GM19351 (cell line): ENCODE data around the gene JCHAIN.
"Not testable (repeated sequence)": the region's sequence is repeated elsewhere in the genome, so short reads cannot be mapped to it uniquely, and the experiment has no call there.

Experiments used
- ATAC-seq: cut with Tn5 transposase; IDR thresholded peaks from one replicate; pipeline ENCODE4 v1.9.1; 2021; ENCODE audit warnings: mild to moderate bottlenecking, moderate library complexity; ENCODE audit not compliant: unreplicated experiment

The JCHAIN gene

DNA sequence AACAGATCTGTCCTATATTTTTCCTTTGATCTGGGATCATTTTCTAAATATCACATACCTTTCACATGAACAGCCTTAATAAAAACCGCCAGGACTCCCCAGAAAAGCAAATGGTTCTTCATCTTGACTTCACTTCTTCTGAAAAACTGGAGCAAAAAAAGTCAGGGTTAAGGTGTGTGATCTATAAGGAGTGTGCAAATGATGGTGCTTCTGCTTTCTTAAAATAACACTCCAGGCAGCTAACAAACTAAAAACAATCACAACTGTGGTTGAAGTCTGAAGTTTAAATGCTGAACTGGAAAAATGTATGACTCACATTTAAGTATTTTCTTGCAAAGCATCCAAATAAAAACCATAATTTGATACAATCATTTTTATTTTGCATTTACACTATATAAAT lies at the start of gene JCHAIN:
TSS of gene JCHAIN (minus strand) at position 140 of the 400 bp plus-strand sequence. CDS start at position 122, 18 bp downstream.
- peak; percentile 65 for ATAC-seq

DNA sequence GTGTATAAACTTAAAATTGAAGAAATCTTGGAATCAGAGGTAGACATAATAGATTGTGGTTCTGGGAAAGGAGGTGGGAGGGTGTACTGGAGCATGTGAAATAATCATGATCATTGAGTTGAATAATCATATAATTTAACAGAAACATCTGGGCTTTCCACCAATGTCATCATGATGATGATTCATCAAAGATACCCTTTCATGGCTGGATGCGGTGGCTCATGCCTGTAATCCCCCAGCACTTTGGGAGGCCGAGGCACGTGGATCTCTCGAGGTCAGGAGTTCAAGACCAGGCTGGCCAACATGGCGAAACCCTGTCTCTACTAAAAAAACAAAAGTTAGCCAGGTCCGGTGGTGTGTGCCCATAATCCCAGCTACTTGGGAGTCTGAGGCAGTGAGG lies 48.8 kb upstream of the JCHAIN start:
- peak; percentile 18 for ATAC-seq

DNA sequence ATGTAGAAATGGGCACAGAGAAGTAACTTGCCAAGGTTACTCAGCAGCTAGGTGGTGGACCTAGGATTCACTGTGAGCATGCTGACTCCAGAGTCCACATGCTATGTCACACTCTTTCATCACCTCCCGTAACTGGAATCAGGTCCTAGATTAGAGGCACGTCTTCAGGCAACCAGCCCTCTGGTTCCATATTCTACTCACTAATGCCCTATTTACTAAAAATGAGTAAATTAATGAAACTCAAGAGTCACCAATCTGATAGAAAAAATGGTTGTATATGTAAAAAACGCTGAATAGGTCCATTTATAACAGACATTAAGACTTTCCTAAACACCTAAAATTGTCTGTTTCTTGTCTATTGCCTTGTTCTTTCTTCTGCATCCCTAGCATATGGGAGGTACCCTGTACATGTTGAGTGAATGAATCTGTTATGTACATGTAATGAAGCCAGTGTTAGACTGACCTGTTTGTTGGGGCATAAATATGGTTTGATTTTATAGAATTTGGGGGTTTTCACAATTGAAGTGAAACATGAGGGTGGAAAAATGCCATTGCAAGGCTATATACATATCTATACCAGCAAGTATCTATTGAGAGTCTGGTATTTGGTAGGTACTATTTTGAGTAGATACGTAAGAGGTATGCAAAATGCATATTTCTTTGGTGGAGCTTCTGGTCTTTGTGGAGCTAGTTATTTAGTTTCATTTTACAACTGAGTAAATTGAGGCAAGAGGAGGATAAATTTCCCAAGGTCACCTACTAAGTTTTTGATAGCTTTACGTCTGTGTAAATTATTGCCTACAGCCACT lies 48.0 kb upstream of the JCHAIN start:
- peak; percentile 61 for ATAC-seq

DNA sequence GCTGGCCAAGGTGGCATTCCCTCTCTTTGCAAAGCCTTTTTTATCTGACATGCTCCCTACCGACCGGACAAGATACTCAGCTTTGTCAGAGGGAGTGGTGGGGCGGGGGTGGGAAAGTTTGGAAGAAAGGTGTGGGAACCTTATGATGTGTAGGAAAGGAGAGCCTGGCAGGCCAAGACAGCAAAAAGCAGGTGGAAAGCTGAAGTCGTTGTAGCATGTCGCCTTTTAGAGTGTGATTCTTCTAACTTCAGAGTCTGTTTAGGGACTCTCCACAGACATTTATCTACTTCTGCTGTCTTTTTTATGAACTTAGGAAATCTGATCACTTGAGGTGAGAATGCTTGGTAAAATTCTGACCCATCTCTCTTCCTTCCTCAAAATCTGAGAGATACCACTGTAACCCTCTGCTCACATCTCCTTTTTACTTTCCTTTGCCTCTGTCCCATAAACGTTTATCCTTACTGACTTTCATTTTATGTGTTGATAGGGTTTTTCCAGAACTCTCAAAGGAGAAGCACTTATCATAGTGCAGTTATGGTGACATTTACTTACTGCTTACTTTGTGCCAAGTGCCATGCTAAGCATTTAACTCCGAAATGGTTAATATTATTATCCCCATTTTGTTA lies 47.3 kb upstream of the JCHAIN start:
- ATAC-seq: peak; percentile 38

DNA sequence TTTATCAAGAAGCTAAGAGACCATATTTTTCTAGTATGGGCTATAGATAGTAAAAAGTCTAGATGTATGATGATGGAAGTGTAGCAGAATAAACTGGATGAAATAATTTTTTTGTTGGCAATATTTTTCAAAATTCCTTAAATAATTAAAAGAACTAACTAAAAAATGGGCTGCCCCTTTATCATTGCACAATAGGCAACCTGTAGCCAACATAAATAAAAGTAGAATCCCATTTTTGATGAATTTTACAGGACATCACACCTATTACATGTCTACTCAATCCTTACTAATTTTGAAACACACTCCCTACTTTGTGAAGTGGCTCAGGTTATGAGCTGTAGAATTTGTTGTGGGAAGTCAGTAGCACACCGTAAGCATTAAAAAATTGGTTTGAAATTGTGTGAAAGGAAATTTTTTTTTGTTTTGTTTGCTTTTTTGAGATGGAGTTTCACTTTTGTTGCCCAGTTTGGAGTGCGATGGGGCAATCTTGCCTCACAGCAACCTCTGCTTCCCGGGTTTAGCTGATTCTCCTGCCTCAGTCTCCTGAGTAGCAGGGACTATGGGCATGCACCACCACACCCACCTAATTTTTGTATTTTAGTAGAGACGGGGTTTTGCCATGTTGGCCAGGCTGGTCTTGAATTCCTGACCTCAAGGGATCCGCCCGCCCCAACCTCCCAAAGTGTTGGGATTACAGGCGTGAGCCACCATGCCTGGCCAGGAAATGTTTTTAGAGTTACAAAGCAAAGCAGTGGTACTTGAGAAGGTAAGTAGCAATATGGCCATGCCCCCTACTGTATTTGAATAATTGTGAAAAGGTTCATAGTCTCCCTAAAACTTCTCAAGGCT lies 46.5 kb upstream of the JCHAIN start:
- ATAC-seq: no peak

DNA sequence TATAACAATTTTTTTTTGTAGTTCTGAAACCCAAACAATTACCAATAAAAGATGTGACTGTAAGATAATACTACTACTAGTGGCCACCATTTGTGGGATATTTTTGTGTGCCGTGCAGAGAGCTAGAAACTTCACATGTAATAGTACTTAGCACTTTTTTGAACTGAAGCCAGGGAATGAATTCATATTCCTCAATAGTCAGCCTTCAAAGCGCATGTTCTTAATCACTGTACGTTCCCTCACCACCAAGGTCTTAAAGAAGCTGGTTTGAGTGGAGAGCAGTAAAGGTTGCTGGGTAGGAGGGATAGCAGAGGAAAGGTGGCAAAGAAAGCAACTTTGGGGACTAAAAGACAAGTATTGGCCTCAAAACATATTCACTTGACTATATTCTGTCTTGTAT lies 45.8 kb upstream of the JCHAIN start:
- no peak for ATAC-seq

DNA sequence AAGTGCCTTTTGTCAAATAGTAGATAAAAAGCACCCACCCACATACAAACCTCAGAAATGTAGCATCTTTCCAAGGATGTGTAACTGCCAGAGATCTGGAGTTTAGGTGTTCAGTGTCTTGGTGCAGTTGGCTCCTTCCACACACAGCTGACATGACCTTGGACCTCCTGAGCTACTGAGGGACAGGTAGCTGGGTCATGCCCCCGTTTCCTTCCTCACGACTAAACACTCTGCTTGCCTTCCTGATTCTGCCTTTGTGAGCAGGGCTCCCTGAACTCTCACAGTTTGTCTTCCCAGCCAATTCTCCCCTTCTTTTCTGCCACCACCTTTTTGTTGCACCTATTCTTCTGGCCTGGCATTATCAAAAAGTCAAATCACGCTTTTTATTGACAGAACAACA lies 45.3 kb upstream of the JCHAIN start:
- no peak for ATAC-seq

DNA sequence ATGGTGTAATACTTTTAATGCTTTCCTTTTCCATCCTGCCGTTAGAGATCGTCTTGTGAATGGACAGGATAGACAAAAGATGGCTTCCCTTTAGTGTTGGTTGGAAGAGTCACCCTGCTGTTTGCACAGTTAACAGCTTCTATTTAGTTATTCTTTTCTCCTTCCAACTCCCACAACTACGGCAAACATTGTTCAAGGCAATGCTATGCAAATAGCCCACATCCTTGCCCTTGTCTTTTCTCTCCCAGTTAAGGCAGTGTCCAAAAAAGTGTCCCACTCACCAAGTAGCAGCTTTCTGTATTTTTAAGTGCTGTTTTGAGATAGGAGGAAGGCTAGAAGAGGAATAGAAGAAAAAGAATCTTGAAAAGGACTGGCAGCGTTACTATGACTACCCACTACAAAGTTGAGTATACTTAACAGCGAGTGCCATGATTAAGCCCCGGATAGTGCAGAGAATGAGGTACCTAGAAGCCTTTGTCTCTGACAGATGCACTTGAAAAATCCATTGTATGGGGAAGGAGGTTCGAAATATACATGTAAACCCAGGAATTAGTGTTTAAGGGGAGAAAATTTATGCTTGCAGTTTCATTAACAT lies 43.4 kb upstream of the JCHAIN start:
- no peak for ATAC-seq

DNA sequence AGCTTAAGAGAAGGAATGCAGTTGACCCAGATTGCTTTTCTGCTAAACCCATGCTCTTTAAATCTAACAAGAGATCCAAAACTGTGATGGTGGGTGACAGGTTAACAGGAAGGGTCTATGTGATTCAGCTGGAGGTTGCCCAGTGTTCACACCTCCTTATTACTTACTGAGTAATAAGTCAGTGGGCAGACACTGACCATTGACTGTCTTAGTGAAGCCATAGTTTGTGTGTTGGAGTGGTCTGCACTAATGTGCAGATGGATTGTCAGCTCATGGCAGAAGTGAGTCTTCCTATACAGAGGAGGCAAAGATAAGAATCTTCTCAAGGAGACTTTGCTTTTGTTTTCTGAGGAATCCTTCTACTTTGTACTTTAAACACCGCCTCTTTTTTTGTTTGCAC lies 40.2 kb upstream of the JCHAIN start:
- ATAC-seq: no peak

DNA sequence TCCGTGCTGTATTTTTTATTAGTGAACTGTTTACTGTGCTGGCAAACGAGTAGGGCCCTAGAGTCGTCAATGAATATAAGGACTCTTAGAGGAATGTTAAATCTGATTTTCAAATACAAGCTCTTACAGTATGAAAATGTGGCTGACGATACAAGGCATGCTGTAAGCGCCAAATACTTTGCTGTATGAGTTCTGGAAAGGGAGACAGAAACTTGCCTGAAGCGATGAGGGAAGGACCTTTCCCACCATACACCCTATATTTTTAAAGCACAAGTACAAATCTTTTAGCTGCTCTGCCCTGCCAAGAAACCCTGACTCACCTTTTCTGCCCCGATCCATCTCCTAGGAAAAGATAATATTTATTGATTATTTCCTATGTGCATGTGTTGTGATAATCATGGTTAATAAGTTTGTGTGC lies 39.7 kb upstream of the JCHAIN start:
- no peak for ATAC-seq

DNA sequence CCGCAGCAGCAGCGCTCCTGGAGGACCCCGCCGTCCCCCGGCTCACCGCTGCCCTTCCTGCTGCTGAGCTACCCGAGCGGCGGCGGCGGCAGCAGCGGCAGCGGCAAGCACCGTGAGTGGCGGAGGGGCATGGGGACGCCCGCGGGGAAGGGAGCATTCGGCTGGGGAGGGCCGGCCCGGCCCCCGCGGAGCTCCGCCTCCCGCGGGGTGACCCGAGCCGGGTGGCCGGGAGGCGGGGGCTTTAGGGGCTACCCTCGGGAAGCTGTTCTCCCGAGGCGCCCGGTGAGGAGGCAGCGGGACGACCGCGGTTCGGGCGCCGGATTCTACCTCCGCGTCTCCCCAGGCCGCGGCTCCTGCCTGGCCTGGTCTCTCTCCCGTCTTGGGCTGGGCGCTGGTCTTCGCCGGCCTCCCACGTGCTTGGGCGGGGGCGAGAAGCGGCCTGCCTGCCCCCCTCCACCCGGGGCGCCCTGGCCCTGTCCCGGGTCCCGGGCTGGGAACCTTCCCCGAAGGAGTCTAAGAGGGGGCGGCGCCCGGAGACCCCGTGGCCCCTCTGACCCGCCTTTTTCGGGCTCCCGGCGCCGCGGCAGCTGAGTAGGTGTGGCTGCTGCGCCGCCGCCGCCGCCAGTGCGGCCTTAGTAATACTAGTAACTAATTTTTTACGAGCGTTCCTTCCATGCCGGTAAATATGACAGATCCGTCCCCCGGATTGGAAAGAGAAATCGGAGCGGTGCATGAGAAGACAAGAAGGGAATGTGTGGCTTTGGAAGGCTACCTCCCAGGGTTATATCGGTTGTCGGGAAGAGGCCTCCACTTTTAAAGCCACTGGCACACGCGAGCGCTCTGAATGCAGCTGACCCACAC lies 39.1 kb upstream of the JCHAIN start:
- ATAC-seq: peak; percentile 53

DNA sequence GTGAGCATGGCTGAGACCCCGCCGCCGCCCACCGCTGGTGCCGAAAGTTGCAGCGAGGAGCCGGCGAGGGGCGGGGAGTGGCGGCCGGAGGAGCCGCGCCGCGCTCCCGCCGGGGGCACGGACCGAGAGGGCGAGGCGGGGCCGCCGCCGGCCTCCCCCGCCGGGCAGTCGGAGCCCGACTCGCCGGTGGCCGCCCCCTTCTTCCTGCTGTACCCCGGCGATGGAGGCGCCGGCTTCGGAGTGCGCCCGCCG lies 38.5 kb upstream of the JCHAIN start:
- ATAC-seq: peak; percentile 28

DNA sequence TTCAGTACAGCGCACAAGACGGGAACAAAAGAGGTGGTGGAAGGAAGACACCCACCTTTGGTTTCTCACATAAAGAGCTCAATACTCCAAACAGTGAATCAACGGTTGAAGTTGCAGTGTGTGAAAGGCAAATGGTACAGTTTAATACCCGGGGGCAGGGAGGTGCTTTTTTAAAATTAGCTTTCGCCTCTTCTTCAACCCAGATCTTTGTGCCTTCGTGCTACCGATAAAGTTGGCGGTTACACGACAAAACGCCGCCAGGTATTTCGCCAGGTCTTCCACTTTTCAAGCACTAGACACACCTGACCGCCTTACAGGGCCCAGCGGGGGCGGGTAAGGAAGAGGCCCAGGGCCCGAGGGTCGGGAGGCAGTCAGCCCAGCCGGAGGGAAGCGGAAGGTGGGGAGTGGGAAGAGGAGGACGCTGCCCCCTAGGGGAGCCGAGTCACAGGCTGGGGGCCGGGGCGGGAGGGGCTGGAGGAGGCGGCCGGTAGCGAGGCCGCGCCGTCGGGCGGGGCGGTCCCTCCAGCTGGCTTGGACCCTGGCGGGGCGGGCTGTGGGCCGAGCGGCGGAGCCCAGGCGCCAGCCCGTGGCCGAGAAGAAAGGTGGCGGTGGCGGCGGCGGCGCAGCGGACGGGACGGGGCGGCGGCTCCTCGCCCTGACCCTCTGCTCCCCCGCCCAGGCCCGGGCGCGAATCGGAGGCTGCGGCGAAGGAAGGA lies 38.1 kb upstream of the JCHAIN start:
- peak; percentile 53 for ATAC-seq

DNA sequence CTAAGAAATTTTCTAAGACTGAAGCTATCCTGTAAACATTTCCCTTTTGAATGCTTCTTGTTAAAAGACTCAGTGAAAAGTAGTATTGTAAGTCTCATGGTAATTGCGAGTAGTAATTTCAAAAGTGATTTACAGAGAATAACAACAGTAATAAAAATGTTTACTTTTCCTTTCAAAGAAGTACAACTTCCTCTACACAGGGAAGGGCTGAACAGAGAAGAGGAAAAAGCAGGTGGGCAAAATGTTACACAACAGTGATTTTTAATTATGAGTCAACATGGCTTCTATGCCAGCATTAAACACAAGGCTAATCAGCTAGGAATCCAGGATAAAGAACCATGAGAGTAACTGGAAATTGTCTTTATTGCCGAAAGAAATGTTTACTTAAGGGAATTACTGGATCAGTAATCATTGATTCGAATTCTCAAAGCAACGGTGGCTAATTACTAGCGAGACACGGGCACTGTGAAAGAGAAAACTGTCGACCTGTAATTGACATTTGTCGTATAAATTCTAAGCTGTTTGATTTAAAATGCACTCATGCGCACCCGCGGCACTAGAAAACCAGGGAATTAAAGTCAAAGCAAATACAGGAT lies 37.4 kb upstream of the JCHAIN start:
- ATAC-seq: no peak

DNA sequence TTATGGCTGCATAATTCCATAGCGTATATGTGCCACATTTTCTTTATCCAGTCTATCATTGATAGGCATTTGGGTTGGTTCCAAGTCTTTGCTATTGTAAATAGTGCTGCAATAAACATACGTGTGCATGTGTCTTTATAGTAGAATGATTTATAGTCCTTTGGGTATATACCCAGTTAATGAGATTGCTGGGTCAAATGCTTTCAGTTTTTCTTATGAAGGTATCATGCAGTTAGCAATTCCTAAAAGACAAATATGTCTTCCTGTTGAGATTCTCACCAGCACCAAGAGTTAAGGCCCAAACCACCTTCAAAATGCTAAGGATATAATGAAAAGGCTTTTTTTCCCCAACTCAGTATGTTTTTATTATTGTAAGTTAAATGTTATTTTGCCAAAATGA lies 36.3 kb upstream of the JCHAIN start:
- ATAC-seq: not testable (repeated sequence)

DNA sequence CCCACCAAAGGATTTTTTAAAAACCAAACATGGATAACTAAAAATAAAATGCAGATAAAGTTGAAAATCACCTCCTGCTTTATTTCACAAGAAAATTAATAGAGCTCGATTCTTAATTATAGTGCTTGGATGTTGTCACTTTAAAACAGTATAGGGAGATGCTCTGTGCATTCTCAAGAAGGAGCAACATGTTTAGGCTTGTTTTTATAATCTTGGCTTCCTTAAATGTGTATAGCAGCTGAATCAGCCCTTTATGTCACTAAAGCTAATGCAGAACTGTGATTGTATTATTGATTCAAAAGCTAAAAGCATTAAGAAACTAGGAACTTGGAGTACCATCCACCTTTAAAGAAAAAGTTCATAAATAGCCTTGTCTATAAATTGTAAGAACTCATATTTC lies 35.0 kb upstream of the JCHAIN start:
- no peak for ATAC-seq

DNA sequence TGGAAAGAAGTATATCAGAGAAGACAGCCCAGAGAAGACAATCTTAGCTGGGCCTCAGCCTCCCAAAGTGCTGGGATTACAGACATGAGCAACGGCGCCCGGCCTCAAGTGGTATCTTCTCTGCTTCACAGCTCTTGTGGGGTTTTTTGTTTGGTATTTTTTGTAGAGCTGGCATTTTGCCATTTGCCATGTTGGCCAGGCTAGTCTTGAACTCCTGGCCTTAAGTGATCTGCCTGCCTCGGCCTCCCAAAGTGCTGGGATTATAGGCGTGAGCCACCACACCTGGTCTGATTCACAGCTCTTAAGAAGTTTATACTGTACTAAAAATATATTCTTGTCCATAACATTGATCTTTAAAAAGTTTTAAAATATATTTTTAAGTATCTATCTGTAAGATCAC lies 34.4 kb upstream of the JCHAIN start:
- ATAC-seq: no peak

DNA sequence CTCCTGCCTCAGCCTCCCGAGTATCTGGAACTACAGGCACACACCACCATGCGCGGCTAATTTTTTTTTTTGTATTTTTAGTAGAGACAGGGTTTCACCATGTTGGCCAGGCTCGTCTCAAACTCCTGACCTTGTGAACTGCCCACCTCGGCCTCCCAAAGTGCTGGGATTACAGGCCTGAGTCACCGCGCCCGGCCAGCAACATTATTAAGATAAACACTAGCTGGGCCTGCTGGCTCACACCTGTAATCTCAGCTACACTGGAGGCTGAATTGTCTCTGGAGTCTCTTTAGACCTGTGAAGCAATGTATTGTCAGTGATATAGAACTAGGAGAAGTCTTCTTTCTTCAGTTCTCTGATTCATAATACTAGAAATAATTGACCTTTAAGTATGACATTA lies 32.1 kb upstream of the JCHAIN start:
- ATAC-seq: not testable (repeated sequence)

DNA sequence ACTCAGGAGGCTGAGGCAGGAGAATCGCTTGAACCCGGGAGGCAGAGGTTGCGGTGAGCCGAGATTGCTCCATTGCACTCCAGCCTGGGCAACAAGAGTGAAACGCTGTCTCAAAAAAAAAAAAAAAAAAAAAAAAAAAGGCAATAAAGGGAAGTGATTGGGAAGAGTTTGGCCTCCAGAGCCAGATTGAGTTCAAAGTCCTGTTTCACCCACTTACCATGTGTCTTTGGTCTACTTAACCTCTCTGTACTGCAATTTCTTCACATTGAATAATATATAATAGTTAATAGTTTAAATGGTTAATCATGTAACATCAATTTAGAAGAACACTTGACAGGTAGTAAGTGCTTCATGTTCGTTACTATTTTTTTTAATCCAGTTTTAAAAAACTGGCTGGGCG lies 28.3 kb upstream of the JCHAIN start:
- not testable (repeated sequence) for ATAC-seq

DNA sequence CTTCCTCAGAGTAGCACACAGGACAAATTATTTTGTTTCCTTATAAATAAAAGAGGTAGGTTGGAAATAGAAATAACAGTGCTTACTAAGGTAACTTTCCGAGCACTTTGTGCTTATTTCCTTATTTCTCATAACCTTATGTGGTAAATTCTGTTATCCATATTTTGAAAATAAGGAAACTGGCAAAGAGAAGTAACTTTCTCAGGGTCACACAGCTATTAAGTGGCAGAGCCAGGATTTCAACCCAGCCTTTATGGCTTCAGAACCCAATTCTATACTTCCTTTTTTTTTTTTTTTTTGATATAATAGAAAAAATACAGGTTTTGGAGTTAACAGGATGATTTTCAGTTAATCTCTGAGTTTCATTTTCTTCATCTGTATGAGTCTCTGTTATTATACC lies 25.4 kb upstream of the JCHAIN start:
- ATAC-seq: no peak
